Measurements from ENCODE around the gene KIR2DL1.
"Not testable (repeated sequence)": the region's sequence is repeated elsewhere in the genome, so short reads cannot be mapped to it uniquely, and the experiment has no call there.

Gene KIR2DL1

DNA sequence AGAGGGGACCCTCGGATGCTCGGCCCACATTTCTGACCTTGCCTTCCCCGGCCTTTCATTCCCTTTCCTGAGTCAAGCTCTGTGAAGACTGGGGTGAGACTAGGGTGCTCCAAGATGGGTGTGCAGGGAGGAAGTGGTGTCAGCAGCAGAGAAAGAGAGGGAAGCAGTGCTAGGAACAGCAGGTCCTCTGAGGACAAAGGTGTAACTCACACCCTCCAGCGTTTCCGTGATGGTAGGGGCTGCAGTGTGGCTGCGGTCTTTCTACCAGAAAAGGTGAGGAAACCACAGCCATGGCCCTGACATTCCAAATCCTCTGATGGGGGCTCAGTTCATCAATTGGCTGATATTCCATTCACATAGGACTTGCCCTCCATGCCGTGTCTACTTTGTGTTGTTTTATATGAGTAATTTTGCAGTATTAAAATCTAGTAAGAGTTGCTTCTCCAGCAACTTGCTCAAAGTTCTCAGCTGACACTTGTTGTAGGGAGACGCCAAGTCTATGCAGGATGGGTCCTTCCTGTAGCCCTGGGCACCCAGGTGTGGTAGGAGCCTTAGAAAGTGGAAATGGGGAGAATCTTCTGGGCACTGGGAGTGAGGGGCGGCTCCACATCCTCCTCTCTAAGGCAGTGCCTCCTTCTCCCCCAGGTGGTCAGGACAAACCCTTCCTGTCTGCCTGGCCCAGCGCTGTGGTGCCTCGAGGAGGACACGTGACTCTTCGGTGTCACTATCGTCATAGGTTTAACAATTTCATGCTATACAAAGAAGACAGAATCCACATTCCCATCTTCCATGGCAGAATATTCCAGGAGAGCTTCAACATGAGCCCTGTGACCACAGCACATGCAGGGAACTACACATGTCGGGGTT, 48.3 kb downstream of the KIR2DL1 start:
- in situ Hi-C loops (cut with MboI; ENCODE audit: low sequenced_read_pairs), result no loop called here

DNA sequence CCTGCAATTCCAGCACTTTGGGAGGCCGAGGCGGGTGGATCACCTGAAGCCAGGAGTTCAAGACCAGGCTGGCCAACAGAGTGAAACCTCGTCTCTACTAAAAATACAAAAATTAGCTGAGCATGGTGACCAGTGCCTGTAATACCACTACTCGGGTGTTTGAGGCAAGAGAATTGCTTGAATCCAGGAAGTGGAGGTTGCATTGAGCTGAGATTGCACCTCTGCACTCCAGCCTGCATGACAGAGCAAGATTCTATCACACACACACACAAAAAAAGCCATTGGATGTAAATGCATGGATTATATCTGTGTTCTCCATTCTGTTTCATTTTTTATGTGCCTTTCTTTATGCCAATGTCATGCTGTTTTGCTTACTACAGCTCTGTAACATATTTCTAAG, 54.8 kb downstream of the KIR2DL1 start:
- in situ Hi-C loops (cut with MboI; ENCODE audit: low sequenced_read_pairs), result not testable (repeated sequence)

DNA sequence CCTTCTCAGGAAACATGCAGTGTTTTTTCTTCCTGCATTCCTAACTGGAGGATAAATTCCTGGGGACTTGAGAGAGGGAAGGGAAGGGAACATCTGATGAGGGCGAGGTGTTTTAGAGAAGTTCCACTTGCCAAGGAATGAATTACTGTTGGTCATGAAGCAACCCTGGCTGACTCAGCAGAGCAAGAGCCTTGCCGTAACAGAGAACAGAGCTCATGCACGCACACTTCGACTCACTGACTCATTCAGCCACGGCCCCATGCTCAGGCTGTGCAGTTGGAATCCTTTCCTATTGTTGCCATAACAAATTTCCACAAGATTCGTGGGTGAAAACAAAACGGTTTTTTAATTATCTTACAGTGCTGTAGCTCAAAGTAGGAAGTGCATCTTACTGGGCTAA, 55.7 kb downstream of the KIR2DL1 start:
- in situ Hi-C loops (cut with MboI; ENCODE audit: low sequenced_read_pairs), result not testable (repeated sequence)

DNA sequence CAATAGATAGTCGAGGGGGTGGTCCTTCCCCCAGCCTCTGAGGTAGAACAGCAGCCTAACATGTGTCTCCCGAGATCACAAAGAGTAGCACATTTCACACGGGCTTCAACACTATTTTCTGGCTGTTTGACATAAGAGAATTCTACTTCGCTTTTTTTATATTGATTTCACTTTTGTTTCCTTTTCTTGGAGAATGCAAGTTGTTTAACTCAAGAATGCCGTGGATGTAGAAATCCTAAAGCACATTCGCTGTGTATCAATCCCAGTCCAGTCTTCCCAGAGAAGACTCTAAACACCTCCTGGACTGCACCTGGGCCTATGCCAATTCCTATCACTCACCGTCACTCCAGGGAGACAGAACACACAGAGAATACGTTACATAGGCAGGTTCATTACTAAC, 58.5 kb downstream of the KIR2DL1 start:
- in situ Hi-C loops (cut with MboI; ENCODE audit: low sequenced_read_pairs), result not testable (repeated sequence)

DNA sequence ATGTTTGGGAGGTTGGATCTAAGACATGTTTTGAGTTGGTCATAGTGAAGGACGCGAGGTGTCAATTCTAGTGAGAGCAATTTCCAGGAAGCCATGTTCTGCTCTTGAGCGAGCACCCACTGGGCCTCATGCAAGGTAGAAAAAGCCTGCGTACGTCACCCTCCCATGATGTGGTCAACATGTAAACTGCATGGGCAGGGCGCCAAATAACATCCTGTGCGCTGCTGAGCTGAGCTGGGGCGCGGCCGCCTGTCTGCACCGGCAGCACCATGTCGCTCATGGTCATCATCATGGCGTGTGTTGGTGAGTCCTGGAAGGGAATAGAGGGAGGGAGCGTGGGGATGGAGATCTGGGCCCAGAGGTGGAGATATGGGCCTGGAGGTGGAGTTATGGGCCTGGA, 62.9 kb downstream of the KIR2DL1 start, which contains the start of gene KIR2DS4:
Gene KIR2DS4 (plus strand): TSS at position 181 of the 400 bp plus-strand sequence.
- in situ Hi-C loops (cut with MboI; ENCODE audit: low sequenced_read_pairs), result not testable (repeated sequence)
